ENCODE data around the gene HGD. TPM values are rescaled to one million over a fixed set of nuclear protein-coding genes. Genes with fewer than 3 reads are reported as not detected.
"Not testable (repeated sequence)": the region's sequence is repeated elsewhere in the genome, so short reads cannot be mapped to it uniquely, and the experiment has no call there.

HGD gene
- total RNA-seq, 1 experiment from 2014 or later, result 0.33 TPM

GRCh38 chr3:120678331-120678947, 3.6 kb downstream of the HGD start:
- Histone ChIP-seq H3K23ac (ENCODE audit: insufficient read length, low read depth, low read length) (no peak overlapping the region), H3K9me3 (ENCODE audit: control insufficient read depth, low read depth, low read length) (no peaks in the 10 kb centered on the region), H3T11ph (ENCODE audit: low read length) (peak overlapping the region; percentile 10), H4K20me1 (ENCODE audit: control insufficient read depth, insufficient read depth, insufficient read length) (no peaks in the 10 kb centered on the region), H2BK12ac (ENCODE audit: insufficient read length, low read depth, low read length) (peak overlapping the region; percentile 6), H3K79me1 (ENCODE audit: insufficient read depth, low read depth, low read length, poor library complexity, severe bottlenecking) (no peaks in the 10 kb centered on the region), H2AK5ac (ENCODE audit: insufficient read length, low read length) (no peak overlapping the region), H3K56ac (ENCODE audit: insufficient read length, low read depth, low read length) (no peak overlapping the region), H3K27me3 (ENCODE audit: insufficient read depth, low read length) (no peaks in the 10 kb centered on the region), H3K4me1 (ENCODE audit: insufficient read depth, low read length) (peaks cover 3% of the 10 kb centered on the region; the same call in 1 of the 2 replicates), H2BK120ac (ENCODE audit: low read depth, low read length, poor library complexity, severe bottlenecking) (no peak overlapping the region), H4K8ac (replicated peaks; ENCODE audit: insufficient read length, low read depth, low read length) (no peak overlapping the region), H3K9ac (ENCODE audit: extremely low read depth, insufficient read length, low read length) (no peak overlapping the region), H2AFZ (ENCODE audit: low read length) (no peak overlapping the region), H3K79me2 (ENCODE audit: insufficient read depth, low read length) (no peaks in the 10 kb centered on the region), H4K5ac (ENCODE audit: insufficient read length, low read depth, low read length) (peak overlapping the region; percentile 14), H2BK15ac (ENCODE audit: low read depth, low read length) (no peak overlapping the region), H2BK5ac (ENCODE audit: insufficient read length, low read length) (no peak overlapping the region), H3K14ac (ENCODE audit: insufficient read depth, low read length) (no peak overlapping the region), H3K4me2 (ENCODE audit: insufficient read depth, insufficient read length, low read length) (no peak overlapping the region), H3K18ac (ENCODE audit: insufficient read length, low read depth, low read length) (peak overlapping the region; percentile 68), H3K23me2 (ENCODE audit: insufficient read length, low read depth, low read length, poor library complexity, severe bottlenecking) (no peaks in the 10 kb centered on the region), H2BK20ac (ENCODE audit: low read depth, low read length, poor library complexity, severe bottlenecking) (no peak overlapping the region), H4K91ac (ENCODE audit: insufficient read length, low read depth, low read length) (no peak overlapping the region), H3K27ac (ENCODE audit: insufficient read length, low read depth, low read length) (peak overlapping the region; percentile 90), H3K4ac (ENCODE audit: low read depth, low read length) (no peak overlapping the region; the same call in 1 of the 2 replicates)
- TF ChIP-seq CTCF (conservative IDR thresholded peaks at IDR 0.05), result no peak
- H3K36me3 Mint-ChIP-seq (ENCODE audit: insufficient read depth in 1 of 3, low read depth in 3 of 3), result peaks cover 0 to 8% (median 8%) of the 10 kb centered on the region in 3 experiments; a peak in 5 of 7 replicates
- peak overlapping the region; percentile 99 to 100 (median 99) for H3K27ac Mint-ChIP-seq
- H3K4me3 Mint-ChIP-seq, result peak overlapping the region in 1 of 2 experiments; percentile 15; a peak in 2 of 5 replicates
- peaks cover 7 to 8% of the 10 kb centered on the region in 2 experiments; a peak in 4 of 5 replicates for H3K9me3 Mint-ChIP-seq
- no peak for DNase-seq
- no CpG with 5 or more reads among the region's 6 CpGs for WGBS (ENCODE audit: extremely low coverage, insufficient read length, low lambda C conversion rate)
- no peaks in the 10 kb centered on the region for H3K27me3 Mint-ChIP-seq (ENCODE audit: low read depth)
- peaks cover 83 to 90% of the 10 kb centered on the region in 2 experiments for H3K4me1 Mint-ChIP-seq

- not testable (repeated sequence) for H3K9me3 ChIP-seq (ENCODE audit: control insufficient read depth, low read depth, low read length); H2BK20ac ChIP-seq (ENCODE audit: low read depth, low read length, poor library complexity, severe bottlenecking); H3K27me3 Mint-ChIP-seq (ENCODE audit: low read depth); H3K18ac ChIP-seq (ENCODE audit: insufficient read length, low read depth, low read length); H3K79me2 ChIP-seq (ENCODE audit: insufficient read depth, low read length); H3K79me1 ChIP-seq (ENCODE audit: insufficient read depth, low read depth, low read length, poor library complexity, severe bottlenecking); H3K27me3 ChIP-seq (ENCODE audit: insufficient read depth, low read length); H3T11ph ChIP-seq (ENCODE audit: low read length); H3K14ac ChIP-seq (ENCODE audit: insufficient read depth, low read length); H3K27ac ChIP-seq (ENCODE audit: insufficient read length, low read depth, low read length); H3K36me3 Mint-ChIP-seq (ENCODE audit: insufficient read depth in 1 of 3, low read depth in 3 of 3); H2AFZ ChIP-seq (ENCODE audit: low read length); H4K5ac ChIP-seq (ENCODE audit: insufficient read length, low read depth, low read length); H4K20me1 ChIP-seq (ENCODE audit: control insufficient read depth, insufficient read depth, insufficient read length); H3K23ac ChIP-seq (ENCODE audit: insufficient read length, low read depth, low read length); H3K4ac ChIP-seq (ENCODE audit: low read depth, low read length); H3K4me2 ChIP-seq (ENCODE audit: insufficient read depth, insufficient read length, low read length); H4K8ac ChIP-seq (replicated peaks; ENCODE audit: insufficient read length, low read depth, low read length); H4K91ac ChIP-seq (ENCODE audit: insufficient read length, low read depth, low read length); H2BK15ac ChIP-seq (ENCODE audit: low read depth, low read length); H2BK120ac ChIP-seq (ENCODE audit: low read depth, low read length, poor library complexity, severe bottlenecking); H3K56ac ChIP-seq (ENCODE audit: insufficient read length, low read depth, low read length); H3K4me1 ChIP-seq (ENCODE audit: insufficient read depth, low read length); H2BK5ac ChIP-seq (ENCODE audit: insufficient read length, low read length); DNase-seq; H3K23me2 ChIP-seq (ENCODE audit: insufficient read length, low read depth, low read length, poor library complexity, severe bottlenecking); H2BK12ac ChIP-seq (ENCODE audit: insufficient read length, low read depth, low read length); H3K9ac ChIP-seq (ENCODE audit: extremely low read depth, insufficient read length, low read length); H2AK5ac ChIP-seq (ENCODE audit: insufficient read length, low read length); H3K9me3 Mint-ChIP-seq
- Mint-ChIP-seq H3K4me3 (peak overlapping the region in 1 of 2 experiments; percentile 2; a peak in 1 of 5 replicates), H3K4me1 (peaks cover 81 to 85% of the 10 kb centered on the region in 2 experiments), H3K27ac (peak overlapping the region; percentile 99 to 100 (median 99))
- no CpG with 5 or more reads among the region's 7 CpGs for WGBS (ENCODE audit: extremely low coverage, insufficient read length, low lambda C conversion rate)
These were observed 4.8 kb downstream of the HGD start for GRCh38 chr3:120677193-120677592.
